Osteoblast (primary cell): ENCODE data around the gene ESR1. TPM values are rescaled to one million over a fixed set of nuclear protein-coding genes. Genes with fewer than 3 reads are reported as not detected.

ENCODE experiments used
- DNase-seq: peaks from one replicate; pipeline ENCODE4 v3.0.0; 2011; ENCODE audit warnings: low spot score, mixed read lengths; ENCODE audit not compliant: insufficient read length; ENCODE audit errors: missing footprints
- H2AFZ ChIP-seq: 2 replicates; pipeline ENCODE4 v1.6.0; 2011; ENCODE audit warnings: mild to moderate bottlenecking, low read length
- H3K27ac ChIP-seq: 2 replicates; pipeline ENCODE4 v1.5.1; 2011; ENCODE audit warnings: mild to moderate bottlenecking, low read depth, low read length, moderate library complexity
- H3K27me3 ChIP-seq: 2 replicates; pipeline ENCODE4 v1.6.0; 2012; ENCODE audit warnings: mild to moderate bottlenecking, control low read depth, inconsistent platforms, low read length, moderate library complexity; ENCODE audit not compliant: insufficient read depth
- H3K36me3 ChIP-seq: 2 replicates; pipeline ENCODE4 v1.5.1; 2011; ENCODE audit warnings: mild to moderate bottlenecking, low read length, control low read depth, moderate library complexity; ENCODE audit not compliant: insufficient read depth
- H3K4me1 ChIP-seq: 2 replicates; pipeline ENCODE4 v1.5.1; 2011; ENCODE audit warnings: mild to moderate bottlenecking, low read length, control low read depth, moderate library complexity; ENCODE audit not compliant: insufficient read depth
- H3K4me2 ChIP-seq: 2 replicates; pipeline ENCODE4 v1.6.0; 2011; ENCODE audit warnings: mild to moderate bottlenecking, low read length; ENCODE audit not compliant: insufficient read depth
- H3K4me3 ChIP-seq: fragments of 200-600 bp; sonication (generic); 3 replicates; pipeline ENCODE4 v1.5.1; 2012; ENCODE audit warnings: mild to moderate bottlenecking, low read length, inconsistent platforms; ENCODE audit not compliant: insufficient read depth
- H3K79me2 ChIP-seq: 2 replicates; pipeline ENCODE4 v1.6.0; 2012; ENCODE audit warnings: mild to moderate bottlenecking, low read length, control low read depth, inconsistent platforms; ENCODE audit not compliant: insufficient read depth
- H3K9me3 ChIP-seq: 2 replicates; pipeline ENCODE4 v1.5.1; 2011; ENCODE audit warnings: low read depth, low read length, control low read depth
- H4K20me1 ChIP-seq: 2 replicates; pipeline ENCODE4 v1.6.0; 2012; ENCODE audit warnings: mild to moderate bottlenecking, low read length, control low read depth; ENCODE audit not compliant: insufficient read depth
- CTCF ChIP-seq: IDR thresholded peaks from 2 replicates; pipeline ENCODE4 v1.5.1; 2011; ENCODE audit warnings: mild to moderate bottlenecking, low read depth, low read length, moderate library complexity; ENCODE audit errors: extremely low read depth
- total RNA-seq: library from RNA; depleted of rRNA; stranded (reverse); fragments of >200 nt; gene quantifications from 2 replicates; pipeline ENCODE4 v1.2.3, GENCODE V29; 2012

The ESR1 gene
- total RNA-seq, 1 donor: 3.3 TPM

DNA sequence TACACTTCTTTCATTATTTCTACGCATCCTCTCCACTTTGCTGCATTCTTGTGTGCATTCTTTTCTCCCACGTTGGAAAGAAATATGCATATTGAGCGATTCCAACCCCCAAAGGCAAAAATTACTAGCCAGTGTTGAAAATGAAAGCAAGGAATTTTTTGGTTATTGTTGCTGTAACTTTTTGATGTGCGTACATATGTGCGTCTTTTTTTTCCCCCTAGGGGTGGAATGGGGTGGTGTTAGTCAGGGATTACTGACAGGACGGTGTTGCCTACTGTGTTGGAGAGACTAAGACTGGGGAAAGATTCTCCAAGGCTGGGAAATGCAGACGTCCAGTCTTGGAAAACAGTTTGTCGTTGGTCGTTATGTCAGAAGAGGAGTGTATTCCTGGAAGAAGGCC, 44.2 kb upstream of the ESR1 start:
- peak; percentile 37 for DNase-seq
- Histone ChIP-seq H3K9me3 (no peaks in the 10 kb centered on the region), H3K79me2 (no peaks in the 10 kb centered on the region), H2AFZ (peak overlapping the region; percentile 93), H3K4me1 (peaks cover 20% of the 10 kb centered on the region), H3K27me3 (no peaks in the 10 kb centered on the region), H4K20me1 (no peaks in the 10 kb centered on the region), H3K4me2 (peak overlapping the region; percentile 96), H3K27ac (peak overlapping the region; percentile 77), H3K4me3 (peak overlapping the region; percentile 79), H3K36me3 (no peaks in the 10 kb centered on the region)
- peak; percentile 67 for TF ChIP-seq CTCF

DNA sequence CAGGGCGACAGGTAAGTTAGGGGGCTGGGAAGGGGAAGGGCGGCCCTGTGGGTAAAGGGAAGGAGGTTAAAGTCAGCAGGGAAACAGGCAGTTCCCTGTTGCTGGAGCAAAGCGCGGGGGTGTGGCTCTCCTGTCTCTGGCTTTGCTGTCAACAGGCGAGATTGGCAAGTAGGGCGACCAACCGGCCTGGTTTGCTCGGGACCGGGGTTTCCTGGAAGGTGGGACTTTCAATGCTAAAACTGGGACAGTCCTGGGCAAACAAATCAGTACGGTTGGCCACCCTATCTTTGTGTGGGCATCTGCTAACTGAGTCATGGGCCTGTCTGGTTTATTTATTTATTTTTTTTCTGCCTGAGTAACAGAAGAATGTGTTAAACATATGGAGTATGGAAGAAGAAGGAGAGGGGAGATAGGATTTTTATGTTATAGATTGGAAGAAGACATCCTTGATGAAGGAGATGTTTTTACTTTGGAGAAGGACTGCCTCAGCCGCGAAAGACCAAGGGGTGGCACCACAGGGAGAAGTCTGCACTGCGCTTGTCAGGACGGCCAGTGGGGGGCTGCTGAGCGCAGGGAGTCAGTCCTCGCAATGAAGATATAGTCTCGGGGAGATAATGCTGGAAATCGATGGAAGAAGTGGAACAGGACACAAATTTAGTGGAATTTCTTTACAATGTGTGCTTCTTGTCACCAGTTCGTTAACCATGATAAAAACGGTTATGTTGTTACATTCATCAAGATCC, 43.4 kb upstream of the ESR1 start:
- Histone ChIP-seq H2AFZ (peak overlapping the region; percentile 93), H3K79me2 (no peaks in the 10 kb centered on the region), H3K4me2 (peak overlapping the region; percentile 96), H3K27ac (peak overlapping the region; percentile 77), H3K27me3 (no peaks in the 10 kb centered on the region), H3K9me3 (no peaks in the 10 kb centered on the region), H3K36me3 (no peaks in the 10 kb centered on the region), H3K4me3 (peak overlapping the region; percentile 79), H3K4me1 (peaks cover 20% of the 10 kb centered on the region), H4K20me1 (no peaks in the 10 kb centered on the region)
- peak; percentile 87 for TF ChIP-seq CTCF
- DNase-seq: peak; percentile 94

DNA sequence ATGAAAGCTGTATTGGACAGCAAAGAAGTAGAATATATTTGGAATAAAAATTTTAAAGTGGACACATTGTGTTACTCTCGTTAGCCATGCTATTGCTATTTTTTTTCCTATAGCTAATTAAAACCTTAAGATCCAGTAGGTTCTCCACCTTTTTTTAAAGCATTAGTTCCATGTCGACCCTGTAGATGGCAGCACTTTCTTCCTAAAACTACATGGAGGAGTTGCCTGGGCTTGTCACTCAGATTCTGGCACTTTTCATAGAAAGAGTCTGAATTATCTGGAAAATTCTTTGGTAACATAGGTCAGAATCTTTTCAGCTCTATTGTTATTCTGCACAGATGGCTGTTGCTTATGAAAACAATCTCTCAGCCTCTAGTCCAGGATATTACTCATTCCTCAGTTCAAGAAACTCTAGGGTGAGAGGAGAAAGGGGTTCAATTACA, 42.0 kb upstream of the ESR1 start:
- H4K20me1 ChIP-seq: no peaks in the 10 kb centered on the region
- H3K4me3 ChIP-seq: no peak overlapping the region
- no peaks in the 10 kb centered on the region for H3K79me2 ChIP-seq
- H3K36me3 ChIP-seq: no peaks in the 10 kb centered on the region
- no peak overlapping the region for H2AFZ ChIP-seq
- no peaks in the 10 kb centered on the region for H3K9me3 ChIP-seq
- no peak overlapping the region for H3K27ac ChIP-seq
- H3K27me3 ChIP-seq: no peaks in the 10 kb centered on the region
- peak; percentile 76 for TF ChIP-seq CTCF
- peak overlapping the region; percentile 96 for H3K4me2 ChIP-seq
- peaks cover 20% of the 10 kb centered on the region for H3K4me1 ChIP-seq
- DNase-seq: peak; percentile 68

DNA sequence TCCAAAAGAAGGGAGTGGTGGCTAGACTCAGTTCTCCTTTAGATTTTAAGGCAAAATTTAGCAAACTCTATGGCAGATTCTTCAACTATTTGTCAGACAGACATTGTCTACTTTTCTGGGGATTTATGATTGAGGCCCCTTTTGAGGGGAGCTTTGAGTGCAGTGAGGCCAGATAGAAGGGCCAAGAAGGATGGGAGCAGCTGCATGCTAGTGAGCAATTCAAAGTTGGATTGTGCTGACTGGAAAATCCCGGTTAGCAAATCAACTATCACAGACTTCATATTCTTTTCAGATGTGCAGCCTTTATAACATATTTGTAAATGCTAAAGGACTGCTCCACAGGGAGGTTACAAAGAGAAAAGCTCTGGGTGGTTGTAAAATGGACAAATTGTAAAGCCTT, 35.0 kb upstream of the ESR1 start:
- H3K27me3 ChIP-seq: no peaks in the 10 kb centered on the region
- no peak overlapping the region for H3K4me2 ChIP-seq
- no peaks in the 10 kb centered on the region for H4K20me1 ChIP-seq
- no peaks in the 10 kb centered on the region for H3K79me2 ChIP-seq
- H3K36me3 ChIP-seq: no peaks in the 10 kb centered on the region
- no peaks in the 10 kb centered on the region for H3K9me3 ChIP-seq
- H3K4me3 ChIP-seq: no peak overlapping the region
- H3K4me1 ChIP-seq: no peaks in the 10 kb centered on the region
- no peak overlapping the region for H2AFZ ChIP-seq
- no peak for DNase-seq
- no peak overlapping the region for H3K27ac ChIP-seq
- no peak for TF ChIP-seq CTCF
